Fibroblast of lung (primary cell): ENCODE results near the gene IZUMO3. TPM values are rescaled to one million over a fixed set of nuclear protein-coding genes. Genes with fewer than 3 reads are reported as not detected.

Experiments
- DNase-seq, 2 donors: peaks; one replicate each; pipeline versions ENCODE4 v3.0.0 to v3.0.0-alpha.2; 2010; ENCODE audit warnings: low read depth in 2 of 2
- H2AFZ ChIP-seq: 2 replicates; pipeline ENCODE4 v1.5.1; 2012; ENCODE audit warnings: low read length, control low read depth, inconsistent platforms
- H3K27ac ChIP-seq: 2 replicates; pipeline ENCODE4 v1.5.1; 2011; ENCODE audit warnings: low read length, control low read depth; ENCODE audit not compliant: insufficient read depth
- H3K27me3 ChIP-seq: 2 replicates; pipeline ENCODE4 v1.5.1; 2011; ENCODE audit warnings: mild to moderate bottlenecking, low read length; ENCODE audit not compliant: control insufficient read depth, insufficient read depth
- H3K36me3 ChIP-seq: 2 replicates; pipeline ENCODE4 v1.5.1; 2011; ENCODE audit warnings: low read length; ENCODE audit not compliant: control insufficient read depth, insufficient read depth
- H3K4me1 ChIP-seq: 2 replicates; pipeline ENCODE4 v1.5.1; 2011; ENCODE audit warnings: low read length; ENCODE audit not compliant: control insufficient read depth, insufficient read depth; ENCODE audit errors: extremely low read depth
- H3K4me2 ChIP-seq: 2 replicates; pipeline ENCODE4 v1.5.1; 2011; ENCODE audit warnings: low read length, control low read depth; ENCODE audit not compliant: insufficient read depth; ENCODE audit errors: extremely low read depth
- H3K4me3 ChIP-seq, 4 experiments: fragments of 200-600 bp in 1 of 4; sonication (generic) in 1 of 4; replicated peaks in 1 of 4; 2 replicates each; pipeline ENCODE4 v1.5.1; 2011 to 2016; ENCODE audit warnings: low read length in 4 of 4, low read depth in 3 of 4, mild to moderate bottlenecking in 3 of 4, control low read depth in 2 of 4, inconsistent platforms in 1 of 4, mixed read lengths in 1 of 4; ENCODE audit not compliant: insufficient read depth in 1 of 4; ENCODE audit errors: control extremely low read depth in 1 of 4
- H3K79me2 ChIP-seq: 2 replicates; pipeline ENCODE4 v1.5.1; 2012; ENCODE audit warnings: mild to moderate bottlenecking, low read length, inconsistent platforms; ENCODE audit not compliant: control insufficient read depth, insufficient read depth
- H3K9ac ChIP-seq: 2 replicates; pipeline ENCODE4 v1.5.1; 2011; ENCODE audit warnings: mild to moderate bottlenecking, low read length, control low read depth; ENCODE audit not compliant: insufficient read depth
- H3K9me3 ChIP-seq: 2 replicates; pipeline ENCODE4 v1.5.1; 2012; ENCODE audit warnings: low read depth, low read length; ENCODE audit not compliant: control insufficient read depth, insufficient read depth
- H4K20me1 ChIP-seq: 2 replicates; pipeline ENCODE4 v1.5.1; 2011; ENCODE audit warnings: low read length; ENCODE audit not compliant: control insufficient read depth, insufficient read depth; ENCODE audit errors: extremely low read depth
- CTCF ChIP-seq, 2 donors: IDR thresholded peaks in 1 of 2; conservative IDR thresholded peaks in 1 of 2; 1 replicate in 1 of 2; 2 replicates in 1 of 2; pipeline ENCODE4 v1.5.1; 2011 to 2012; ENCODE audit warnings: low read length in 2 of 2, control low read depth in 1 of 2, inconsistent platforms in 1 of 2, low read depth in 1 of 2, mild to moderate bottlenecking in 1 of 2
- EZH2 ChIP-seq: IDR thresholded peaks from 2 replicates; pipeline ENCODE4 v1.5.1; 2012; ENCODE audit warnings: low read length, control low read depth, mild to moderate bottlenecking; ENCODE audit errors: missing control alignments
- polyA minus RNA-seq: library from RNA; depleted of rRNA, polyadenylated mRNA; stranded (reverse); fragments of >200 nt; gene quantifications from 2 replicates; pipeline ENCODE4 v1.2.3, GENCODE V29; 2011; ENCODE audit warnings: low replicate concordance
- polyA plus RNA-seq, 2 donors: library from polyadenylated mRNA; depleted of rRNA in 1 of 2; stranded (reverse) in 1 of 2; unstranded in 1 of 2; fragments of >200 nt; gene quantifications; 2 replicates each; pipeline ENCODE4 v1.2.1, GENCODE V29; 2011 to 2012; ENCODE audit warnings: missing spikeins in 1 of 2
- total RNA-seq: library from RNA; depleted of rRNA; stranded (reverse); fragments of >200 nt; gene quantifications from 2 replicates; pipeline ENCODE4 v1.2.1, GENCODE V29; 2014

Gene IZUMO3
- total RNA-seq (not detected in 2 replicates), polyA plus RNA-seq (not detected in 2 replicates), polyA minus RNA-seq (not detected in 2 replicates)
- polyA plus RNA-seq (2012) = not detected in 2 replicates

- Histone ChIP-seq H3K36me3 (no peaks in the 10 kb centered on the region), H3K4me2 (no peak within 1 kb of the TSS), H3K9ac (no peak within 1 kb of the TSS), H3K27ac (no peak within 1 kb of the TSS), H3K4me1 (no peaks in the 10 kb centered on the region), H4K20me1 (no peaks in the 10 kb centered on the region), H3K9me3 (no peaks in the 10 kb centered on the region), H3K79me2 (no peaks in the 10 kb centered on the region), H3K27me3 (no peaks in the 10 kb centered on the region), H2AFZ (no peak within 1 kb of the TSS), H3K4me3 (no peak within 1 kb of the TSS)
- no peak for TF ChIP-seq EZH2
- no peak for TF ChIP-seq CTCF (conservative IDR thresholded peaks at IDR 0.05 in 1 of 2, IDR thresholded peaks at IDR 0.05 in 1 of 2; ENCODE audit: low read depth in 1 of 2, low read length in 2 of 2)
- no peak for DNase-seq
Measured at GRCh38 chr9:24545847-24546522, at the start of gene IZUMO3. IZUMO3 (minus strand) TSS chr9:24545897; CDS start chr9:24545649, 248 bp downstream.

- no peaks in the 10 kb centered on the region for H3K79me2 ChIP-seq
- H2AFZ ChIP-seq = no peak overlapping the region
- no peak overlapping the region for H3K4me3 ChIP-seq
- H3K9ac ChIP-seq = no peak overlapping the region
- H3K36me3 ChIP-seq = no peaks in the 10 kb centered on the region
- H3K4me2 ChIP-seq = no peak overlapping the region
- no peak for DNase-seq
- H4K20me1 ChIP-seq = no peaks in the 10 kb centered on the region
- H3K27me3 ChIP-seq = no peaks in the 10 kb centered on the region
- TF ChIP-seq CTCF (conservative IDR thresholded peaks at IDR 0.05 in 1 of 2, IDR thresholded peaks at IDR 0.05 in 1 of 2; ENCODE audit: low read depth in 1 of 2, low read length in 2 of 2) = no peak
- no peak for TF ChIP-seq EZH2
- H3K27ac ChIP-seq = no peak overlapping the region
- no peaks in the 10 kb centered on the region for H3K9me3 ChIP-seq
- no peaks in the 10 kb centered on the region for H3K4me1 ChIP-seq
Measured at GRCh38 chr9:24594234-24594850, 48.6 kb upstream of the IZUMO3 start.

- H4K20me1 ChIP-seq = no peaks in the 10 kb centered on the region
- TF ChIP-seq EZH2 (no peak), CTCF (conservative IDR thresholded peaks at IDR 0.05 in 1 of 2, IDR thresholded peaks at IDR 0.05 in 1 of 2; ENCODE audit: low read depth in 1 of 2, low read length in 2 of 2) (no peak)
- no peaks in the 10 kb centered on the region for H3K79me2 ChIP-seq
- H3K4me3 ChIP-seq = no peak overlapping the region
- no peak overlapping the region for H3K4me2 ChIP-seq
- H3K27ac ChIP-seq = no peak overlapping the region
- no peaks in the 10 kb centered on the region for H3K4me1 ChIP-seq
- no peak for DNase-seq
- H2AFZ ChIP-seq = no peak overlapping the region
- no peaks in the 10 kb centered on the region for H3K27me3 ChIP-seq
- H3K36me3 ChIP-seq = no peaks in the 10 kb centered on the region
- no peak overlapping the region for H3K9ac ChIP-seq
- no peaks in the 10 kb centered on the region for H3K9me3 ChIP-seq
Measured at GRCh38 chr9:24590432-24590831, 44.7 kb upstream of the IZUMO3 start.
